Fibroblast of skin of left biceps (primary cell): ENCODE data around the gene LEMD3.
A peak's percentile ranks its signal among the peaks of the same experiment; 100 is the strongest.

Source experiments
- DNase-seq, 2 experiments: peaks; one replicate each; pipeline ENCODE4 v3.0.0-alpha.2; 2013; ENCODE audit warnings: low read depth in 2 of 2

Gene LEMD3

GRCh38 chr12:65170209-65170881 is 962 bp downstream of the LEMD3 start:
- DNase-seq: no peak

- no peak for DNase-seq
These were observed 1.7 kb downstream of the LEMD3 start for GRCh38 chr12:65171073-65171472.

- no peak for DNase-seq
These were observed 2.5 kb downstream of the LEMD3 start for GRCh38 chr12:65171870-65172269.

GRCh38 chr12:65175385-65175784 is 6.0 kb downstream of the LEMD3 start:
- no peak for DNase-seq

GRCh38 chr12:65182012-65182739 is 12.8 kb downstream of the LEMD3 start:
- no peak for DNase-seq

GRCh38 chr12:65184176-65184857 is 14.9 kb downstream of the LEMD3 start:
- DNase-seq: no peak

- DNase-seq: no peak
These were observed 15.5 kb downstream of the LEMD3 start for GRCh38 chr12:65184858-65185229.

- no peak for DNase-seq
These were observed 18.3 kb downstream of the LEMD3 start for GRCh38 chr12:65187665-65188064.

- DNase-seq: no peak
These were observed 18.9 kb downstream of the LEMD3 start for GRCh38 chr12:65188179-65188701.

- no peak for DNase-seq
These were observed 19.8 kb downstream of the LEMD3 start for GRCh38 chr12:65189028-65189718.

GRCh38 chr12:65192963-65193516 is 23.7 kb downstream of the LEMD3 start:
- DNase-seq: no peak

- no peak for DNase-seq
These were observed 25.6 kb downstream of the LEMD3 start for GRCh38 chr12:65194949-65195348.

- no peak for DNase-seq
These were observed 26.1 kb downstream of the LEMD3 start for GRCh38 chr12:65195387-65196055.

- DNase-seq: no peak
These were observed 27.6 kb downstream of the LEMD3 start for GRCh38 chr12:65196762-65197567.

- peak in 1 of 2 experiments; percentile 1 for DNase-seq
These were observed 30.2 kb downstream of the LEMD3 start for GRCh38 chr12:65199604-65200003.

GRCh38 chr12:65200007-65200665 is 30.8 kb downstream of the LEMD3 start:
- DNase-seq: no peak

- no peak for DNase-seq
These were observed 34.0 kb downstream of the LEMD3 start for GRCh38 chr12:65203376-65203775.

GRCh38 chr12:65204886-65205525 is 35.6 kb downstream of the LEMD3 start:
- DNase-seq: no peak

- no peak for DNase-seq
These were observed 36.5 kb downstream of the LEMD3 start for GRCh38 chr12:65205886-65206285.
